GM19397 (cell line): Measurements from ENCODE around the gene PKD1L1.

Experiments used
- ATAC-seq: cut with Tn5 transposase; IDR thresholded peaks from one replicate; pipeline ENCODE4 v1.9.1; 2021; ENCODE audit warnings: mild to moderate bottlenecking, moderate library complexity; ENCODE audit not compliant: unreplicated experiment

PKD1L1 gene

GRCh38 chr7:47827351-47827756, 120.9 kb downstream of the PKD1L1 start:
- no peak for ATAC-seq

GRCh38 chr7:47826754-47827153, 121.5 kb downstream of the PKD1L1 start:
- no peak for ATAC-seq

GRCh38 chr7:47819607-47819920, 128.7 kb downstream of the PKD1L1 start:
- ATAC-seq = no peak

- no peak for ATAC-seq
These were observed 129.3 kb downstream of the PKD1L1 start for GRCh38 chr7:47818796-47819606.

- no peak for ATAC-seq
These were observed 130.3 kb downstream of the PKD1L1 start for GRCh38 chr7:47817917-47818316.

GRCh38 chr7:47816647-47817046, 131.6 kb downstream of the PKD1L1 start:
- ATAC-seq = no peak

- ATAC-seq = no peak
These were observed 132.4 kb downstream of the PKD1L1 start for GRCh38 chr7:47815867-47816266.

GRCh38 chr7:47814905-47815613, 133.2 kb downstream of the PKD1L1 start:
- ATAC-seq = no peak

- no peak for ATAC-seq
These were observed 134.5 kb downstream of the PKD1L1 start for GRCh38 chr7:47813620-47814260.

- no peak for ATAC-seq
These were observed 135.7 kb downstream of the PKD1L1 start for GRCh38 chr7:47812429-47813136.

GRCh38 chr7:47811632-47812380, 136.5 kb downstream of the PKD1L1 start:
- no peak for ATAC-seq

GRCh38 chr7:47809387-47809786, 138.9 kb downstream of the PKD1L1 start:
- no peak for ATAC-seq

GRCh38 chr7:47808321-47808720, 139.9 kb downstream of the PKD1L1 start:
- ATAC-seq = no peak

- no peak for ATAC-seq
These were observed 140.5 kb downstream of the PKD1L1 start for GRCh38 chr7:47807756-47808155.

GRCh38 chr7:47807126-47807525, 141.1 kb downstream of the PKD1L1 start:
- no peak for ATAC-seq

GRCh38 chr7:47806701-47807103, 141.6 kb downstream of the PKD1L1 start:
- ATAC-seq = no peak

- ATAC-seq = no peak
These were observed 143.3 kb downstream of the PKD1L1 start for GRCh38 chr7:47804767-47805545.

GRCh38 chr7:47803846-47804245, 144.4 kb downstream of the PKD1L1 start:
- ATAC-seq = no peak

- ATAC-seq = no peak
These were observed 145.2 kb downstream of the PKD1L1 start for GRCh38 chr7:47803025-47803424.

- ATAC-seq = no peak
These were observed 146.8 kb downstream of the PKD1L1 start for GRCh38 chr7:47801423-47801822.
